HEK293 (cell line): ENCODE measurements around the gene RNF41.

Source experiments
- CTCF ChIA-PET: fragments of 350-600 bp; formaldehyde crosslinking; extraction: SDS; loops from one replicate; lab custom pipeline; 2021; ENCODE audit warnings: antibody characterized with exemption; lab: Yijun Ruan, JAX
- POLR2A ChIA-PET: fragments of 300-600 bp; formaldehyde crosslinking; extraction: SDS; loops from one replicate; lab custom pipeline; 2020; ENCODE audit warnings: antibody characterized with exemption, inconsistent platforms; lab: Yijun Ruan, JAX
- H3K27ac ChIP-seq: fragments of 200-500 bp; sonication (Bioruptor generic); 2 replicates; pipeline ENCODE4 v1.5.1; 2014; ENCODE audit warnings: low read depth, low read length, control low read depth, inconsistent platforms; ENCODE audit errors: extremely low read depth
- H3K36me3 ChIP-seq, 2 experiments: fragments of 200-500 bp in 1 of 2; sonication (Bioruptor generic) in 1 of 2; 1 replicate in 1 of 2; 2 replicates in 1 of 2; pipeline ENCODE4 v1.5.1; 2014 to 2017; ENCODE audit warnings: inconsistent platforms in 2 of 2, low read length in 2 of 2; ENCODE audit not compliant: control insufficient read depth in 2 of 2, insufficient read depth in 1 of 2
- H3K4me1 ChIP-seq: fragments of 200-500 bp; sonication (Bioruptor generic); 2 replicates; pipeline ENCODE4 v1.5.1; 2014; ENCODE audit warnings: mild to moderate bottlenecking, low read length, inconsistent platforms; ENCODE audit not compliant: control insufficient read depth, insufficient read depth
- H3K4me3 ChIP-seq: 2 replicates; pipeline ENCODE4 v1.5.1; 2011; ENCODE audit warnings: low read depth, mild to moderate bottlenecking, control low read depth, low read length, moderate library complexity
- H3K9me3 ChIP-seq: fragments of 200-500 bp; sonication (Bioruptor generic); 2 replicates; pipeline ENCODE4 v1.5.1; 2014; ENCODE audit warnings: low read depth, low read length, inconsistent platforms; ENCODE audit not compliant: control insufficient read depth, insufficient read depth
- GLIS1 ChIP-seq: fragments of 450-650 bp; formaldehyde crosslinking; IDR thresholded peaks from 2 replicates; pipeline ENCODE4 v1.5.1; 2016; ENCODE audit warnings: missing biosample characterization, missing genetic modification characterization
- GLIS2 ChIP-seq: fragments of 450-650 bp; formaldehyde crosslinking; IDR thresholded peaks from 2 replicates; pipeline ENCODE4 v1.5.1; 2016; ENCODE audit warnings: missing biosample characterization, missing genetic modification characterization
- HOXC10 ChIP-seq: sonication (generic); formaldehyde crosslinking; IDR thresholded peaks from 2 replicates; pipeline ENCODE4 v1.8.1; 2023; ENCODE audit warnings: mild to moderate bottlenecking, missing genetic modification reagents
- IKZF3 ChIP-seq: fragments of 450-650 bp; IDR thresholded peaks from 2 replicates; pipeline ENCODE4 v1.5.0; 2018; ENCODE audit warnings: missing biosample characterization, mild to moderate bottlenecking, missing genetic modification characterization, moderate library complexity
- SALL2 ChIP-seq: fragments of 450-650 bp; formaldehyde crosslinking; IDR thresholded peaks from 2 replicates; pipeline ENCODE4 v1.5.0; 2017; ENCODE audit warnings: missing biosample characterization, mild to moderate bottlenecking, missing genetic modification characterization, borderline replicate concordance
- SCRT1 ChIP-seq: fragments of 450-650 bp; formaldehyde crosslinking; IDR thresholded peaks from 2 replicates; pipeline ENCODE4 v1.5.1; 2016; ENCODE audit warnings: missing biosample characterization, missing genetic modification characterization, borderline replicate concordance
- SCRT2 ChIP-seq: fragments of 450-650 bp; formaldehyde crosslinking; IDR thresholded peaks from 2 replicates; pipeline ENCODE4 v1.5.1; 2016; ENCODE audit warnings: missing biosample characterization, missing genetic modification characterization
- SP7 ChIP-seq: fragments of 450-650 bp; formaldehyde crosslinking; IDR thresholded peaks from 2 replicates; pipeline ENCODE4 v1.5.1; 2016; ENCODE audit warnings: missing biosample characterization, missing genetic modification characterization
- ZFHX2 ChIP-seq: fragments of 450-650 bp; formaldehyde crosslinking; conservative IDR thresholded peaks from 2 replicates; pipeline ENCODE4 v1.5.1; 2016; ENCODE audit warnings: missing biosample characterization, missing genetic modification characterization
- ZIC2 ChIP-seq: fragments of 450-650 bp; formaldehyde crosslinking; IDR thresholded peaks from 2 replicates; pipeline ENCODE4 v1.5.1; 2016; ENCODE audit warnings: missing biosample characterization, missing genetic modification characterization
- ZNF121 ChIP-seq: fragments of 450-650 bp; formaldehyde crosslinking; IDR thresholded peaks from 2 replicates; pipeline ENCODE4 v1.5.1; 2016; ENCODE audit warnings: missing biosample characterization, missing genetic modification characterization
- ZNF266 ChIP-seq: fragments of 450-650 bp; formaldehyde crosslinking; IDR thresholded peaks from 2 replicates; pipeline ENCODE4 v1.5.1; 2016; ENCODE audit warnings: missing biosample characterization, missing genetic modification characterization, low read depth
- ZNF292 ChIP-seq: fragments of 450-650 bp; formaldehyde crosslinking; IDR thresholded peaks from 2 replicates; pipeline ENCODE4 v1.5.1; 2016; ENCODE audit warnings: low read depth, missing biosample characterization, missing genetic modification characterization, borderline replicate concordance
- ZNF629 ChIP-seq: fragments of 450-650 bp; formaldehyde crosslinking; IDR thresholded peaks from 2 replicates; pipeline ENCODE4 v1.5.1; 2017; ENCODE audit warnings: missing biosample characterization, missing genetic modification characterization
- TF ChIP-seq, protein P1 (sequence below): fragments of 450-650 bp; formaldehyde crosslinking; IDR thresholded peaks from 2 replicates; pipeline ENCODE4 v1.5.1; 2016; ENCODE audit warnings: missing biosample characterization, missing genetic modification characterization, borderline replicate concordance
- TF ChIP-seq, protein P2 (sequence below): fragments of 450-650 bp; formaldehyde crosslinking; IDR thresholded peaks from 2 replicates; pipeline ENCODE4 v1.5.1; 2017; ENCODE audit warnings: missing biosample characterization, missing genetic modification characterization

RNF41 gene

GRCh38 chr12:56154246-56154771 lies 67.4 kb downstream of the RNF41 start:
- Histone ChIP-seq H3K9me3 (no peaks in the 10 kb centered on the region), H3K36me3 (peaks cover 4 to 24% of the 10 kb centered on the region in 2 experiments), H3K4me1 (no peaks in the 10 kb centered on the region; the same call in 1 of the 2 replicates), H3K4me3 (no peak overlapping the region), H3K27ac (no peak overlapping the region)
- ChIA-PET POLR2A (interaction anchor here (1.4 to 3.8 kb wide), 2 partner anchors 9 to 26 kb away, joined by 5 to 20 read pairs; partner anchors contain the start of gene ESYT1), CTCF (interaction anchor here (0.6 to 2.2 kb wide), 4 partner anchors 17 to 35 kb away, joined by 3 to 8 read pairs (median 4); partner anchors contain the start of gene ZC3H10)
- TF ChIP-seq ZNF292 (tag by site-specific recombination) (no peak), SALL2 (tag by site-specific recombination) (no peak), ZNF629 (no peak), SCRT2 (tag by site-specific recombination) (peak; percentile 60), ZFHX2 (tag by site-specific recombination) (peak; percentile 51), GLIS1 (tag by site-specific recombination) (peak; percentile 94), SCRT1 (tag by site-specific recombination) (0 out of 2 replicates have a peak, but pooled peaks have one; percentile 26), IKZF3 (peak; percentile 64; the same call in 1 of the 2 replicates), SP7 (peak; percentile 97), HOXC10 (CRISPR knock-in tag) (no peak), ZNF121 (no peak), ZIC2 (tag by site-specific recombination) (peak; percentile 44; the same call in 1 of the 2 replicates), ZNF266 (tag by site-specific recombination) (no peak)
- TF ChIP-seq, protein P1, sequence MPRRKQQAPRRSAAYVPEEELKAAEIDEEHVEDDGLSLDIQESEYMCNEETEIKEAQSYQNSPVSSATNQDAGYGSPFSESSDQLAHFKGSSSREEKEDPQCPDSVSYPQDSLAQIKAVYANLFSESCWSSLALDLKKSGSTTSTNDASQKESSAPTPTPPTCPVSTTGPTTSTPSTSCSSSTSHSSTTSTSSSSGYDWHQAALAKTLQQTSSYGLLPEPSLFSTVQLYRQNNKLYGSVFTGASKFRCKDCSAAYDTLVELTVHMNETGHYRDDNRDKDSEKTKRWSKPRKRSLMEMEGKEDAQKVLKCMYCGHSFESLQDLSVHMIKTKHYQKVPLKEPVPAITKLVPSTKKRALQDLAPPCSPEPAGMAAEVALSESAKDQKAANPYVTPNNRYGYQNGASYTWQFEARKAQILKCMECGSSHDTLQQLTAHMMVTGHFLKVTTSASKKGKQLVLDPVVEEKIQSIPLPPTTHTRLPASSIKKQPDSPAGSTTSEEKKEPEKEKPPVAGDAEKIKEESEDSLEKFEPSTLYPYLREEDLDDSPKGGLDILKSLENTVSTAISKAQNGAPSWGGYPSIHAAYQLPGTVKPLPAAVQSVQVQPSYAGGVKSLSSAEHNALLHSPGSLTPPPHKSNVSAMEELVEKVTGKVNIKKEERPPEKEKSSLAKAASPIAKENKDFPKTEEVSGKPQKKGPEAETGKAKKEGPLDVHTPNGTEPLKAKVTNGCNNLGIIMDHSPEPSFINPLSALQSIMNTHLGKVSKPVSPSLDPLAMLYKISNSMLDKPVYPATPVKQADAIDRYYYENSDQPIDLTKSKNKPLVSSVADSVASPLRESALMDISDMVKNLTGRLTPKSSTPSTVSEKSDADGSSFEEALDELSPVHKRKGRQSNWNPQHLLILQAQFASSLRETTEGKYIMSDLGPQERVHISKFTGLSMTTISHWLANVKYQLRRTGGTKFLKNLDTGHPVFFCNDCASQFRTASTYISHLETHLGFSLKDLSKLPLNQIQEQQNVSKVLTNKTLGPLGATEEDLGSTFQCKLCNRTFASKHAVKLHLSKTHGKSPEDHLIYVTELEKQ (tag by site-specific recombination) = no peak
- TF ChIP-seq, protein P2, sequence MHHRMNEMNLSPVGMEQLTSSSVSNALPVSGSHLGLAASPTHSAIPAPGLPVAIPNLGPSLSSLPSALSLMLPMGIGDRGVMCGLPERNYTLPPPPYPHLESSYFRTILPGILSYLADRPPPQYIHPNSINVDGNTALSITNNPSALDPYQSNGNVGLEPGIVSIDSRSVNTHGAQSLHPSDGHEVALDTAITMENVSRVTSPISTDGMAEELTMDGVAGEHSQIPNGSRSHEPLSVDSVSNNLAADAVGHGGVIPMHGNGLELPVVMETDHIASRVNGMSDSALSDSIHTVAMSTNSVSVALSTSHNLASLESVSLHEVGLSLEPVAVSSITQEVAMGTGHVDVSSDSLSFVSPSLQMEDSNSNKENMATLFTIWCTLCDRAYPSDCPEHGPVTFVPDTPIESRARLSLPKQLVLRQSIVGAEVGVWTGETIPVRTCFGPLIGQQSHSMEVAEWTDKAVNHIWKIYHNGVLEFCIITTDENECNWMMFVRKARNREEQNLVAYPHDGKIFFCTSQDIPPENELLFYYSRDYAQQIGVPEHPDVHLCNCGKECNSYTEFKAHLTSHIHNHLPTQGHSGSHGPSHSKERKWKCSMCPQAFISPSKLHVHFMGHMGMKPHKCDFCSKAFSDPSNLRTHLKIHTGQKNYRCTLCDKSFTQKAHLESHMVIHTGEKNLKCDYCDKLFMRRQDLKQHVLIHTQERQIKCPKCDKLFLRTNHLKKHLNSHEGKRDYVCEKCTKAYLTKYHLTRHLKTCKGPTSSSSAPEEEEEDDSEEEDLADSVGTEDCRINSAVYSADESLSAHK (tag by site-specific recombination) = peak; percentile 95

DNA sequence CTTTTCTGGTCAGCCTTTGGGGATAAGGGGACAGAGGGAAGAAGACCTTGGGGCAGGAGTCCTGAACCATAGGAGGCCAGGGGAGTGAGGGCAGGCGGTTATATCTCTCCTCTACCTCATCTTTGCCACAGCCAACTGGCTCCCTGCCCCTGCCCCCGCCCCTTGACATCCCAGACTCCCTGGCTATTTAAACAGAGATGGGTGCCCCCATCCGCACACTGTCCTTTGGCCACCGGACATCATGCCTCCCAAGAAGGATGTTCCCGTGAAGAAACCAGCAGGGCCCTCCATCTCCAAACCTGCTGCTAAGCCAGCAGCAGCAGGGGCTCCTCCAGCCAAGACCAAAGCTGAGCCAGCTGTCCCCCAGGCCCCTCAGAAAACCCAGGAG lies 68.0 kb downstream of the RNF41 start:
- Histone ChIP-seq H3K9me3 (no peaks in the 10 kb centered on the region), H3K27ac (no peak overlapping the region), H3K36me3 (peaks cover 4 to 21% of the 10 kb centered on the region in 2 experiments), H3K4me3 (no peak overlapping the region), H3K4me1 (no peaks in the 10 kb centered on the region; the same call in 1 of the 2 replicates)
- ChIA-PET POLR2A (interaction anchor here (3.8 kb wide), 1 partner anchor 26 kb away, joined by 20 read pairs; the partner anchor contains the start of gene ESYT1), CTCF (interaction anchor here (0.6 to 2.2 kb wide), 4 partner anchors 16 to 35 kb away, joined by 3 to 8 read pairs (median 4); partner anchors contain the start of gene ZC3H10)
- TF ChIP-seq GLIS2 (tag by site-specific recombination) = 0 out of 2 replicates have a peak, but pooled peaks have one; percentile 33
- no peak for TF ChIP-seq ZNF292 (tag by site-specific recombination)
- TF ChIP-seq, all 188 proteins: peak for 1
